ENCODE measurements around the gene UGT1A10.

The UGT1A10 gene

GRCh38 chr2:233656443-233656842, 20.2 kb downstream of the UGT1A10 start:
- no peak for DNase-seq

GRCh38 chr2:233658610-233659009, 22.4 kb downstream of the UGT1A10 start:
- DNase-seq = no peak

GRCh38 chr2:233663911-233664310, 27.7 kb downstream of the UGT1A10 start:
- DNase-seq = no peak

GRCh38 chr2:233668605-233669260, 32.5 kb downstream of the UGT1A10 start:
- no peak for DNase-seq

GRCh38 chr2:233671290-233672161, 35.3 kb downstream of the UGT1A10 start, which contains the start of gene UGT1A9:
TSS of gene UGT1A9 (plus strand) at chr2:233671898. CDS start at chr2:233671935, 37 bp downstream.
- no peak for DNase-seq

- no peak for DNase-seq
These were observed 36.6 kb downstream of the UGT1A10 start for GRCh38 chr2:233672886-233673285.

- DNase-seq = no peak
These were observed 37.6 kb downstream of the UGT1A10 start for GRCh38 chr2:233673896-233674295.

- no peak for DNase-seq
These were observed 38.1 kb downstream of the UGT1A10 start for GRCh38 chr2:233674314-233674713.

- no peak for DNase-seq
These were observed 38.7 kb downstream of the UGT1A10 start for GRCh38 chr2:233674995-233675394.

GRCh38 chr2:233676046-233676445, 39.8 kb downstream of the UGT1A10 start:
- no peak for DNase-seq

GRCh38 chr2:233679196-233679595, 42.9 kb downstream of the UGT1A10 start:
- DNase-seq = no peak

- DNase-seq = no peak
These were observed 44.3 kb downstream of the UGT1A10 start for GRCh38 chr2:233680361-233681045.

GRCh38 chr2:233681521-233682099, 45.4 kb downstream of the UGT1A10 start, which contains the start of gene UGT1A7:
TSS of gene UGT1A7 (plus strand) at chr2:233681901. CDS start at chr2:233681938, 37 bp downstream.
- no peak for DNase-seq

- DNase-seq = no peak
These were observed 48.4 kb downstream of the UGT1A10 start for GRCh38 chr2:233684640-233685039.

GRCh38 chr2:233686928-233687327, 50.7 kb downstream of the UGT1A10 start:
- DNase-seq = no peak

GRCh38 chr2:233688341-233688740, 52.1 kb downstream of the UGT1A10 start:
- DNase-seq = no peak

- DNase-seq = no peak
These were observed 52.8 kb downstream of the UGT1A10 start for GRCh38 chr2:233689031-233689430.

- no peak for DNase-seq
These were observed 53.3 kb downstream of the UGT1A10 start for GRCh38 chr2:233689501-233689900.

- no peak for DNase-seq
These were observed 54.2 kb downstream of the UGT1A10 start for GRCh38 chr2:233690444-233690843.

- DNase-seq = no peak
These were observed 55.5 kb downstream of the UGT1A10 start for GRCh38 chr2:233691443-233692433.

- DNase-seq = no peak
These were observed 56.4 kb downstream of the UGT1A10 start, which contains the start of gene UGT1A6 for GRCh38 chr2:233692648-233693047. TSS of gene UGT1A6 (plus strand) at chr2:233692890. CDS start at chr2:233693005, 115 bp downstream.

- no peak for DNase-seq
These were observed 57.7 kb downstream of the UGT1A10 start for GRCh38 chr2:233693963-233694362.
